Lower leg skin (tissue), 4 donors: ENCODE results near the gene SCG5. TPM values are rescaled to one million over a fixed set of nuclear protein-coding genes. Genes with fewer than 3 reads are reported as not detected.
A peak's percentile ranks its signal among the peaks of the same experiment; 100 is the strongest.
"Not testable (repeated sequence)": the region's sequence is repeated elsewhere in the genome, so short reads cannot be mapped to it uniquely, and the experiment has no call there.

Source experiments
- DNase-seq, 2 donors: peaks; one replicate each; pipeline ENCODE4 v3.0.0-alpha.2; 2019; ENCODE audit warnings: low spot score in 2 of 2
- H3K4me3 ChIP-seq: fragments of 200-600 bp; sonication (generic); 2 replicates; pipeline ENCODE4 v1.5.1; 2017; ENCODE audit warnings: mild to moderate bottlenecking, low read depth; ENCODE audit not compliant: poor library complexity, severe bottlenecking
- POLR2A ChIP-seq, 2 donors: fragments of 450-650 bp; IDR thresholded peaks; one replicate each; pipeline ENCODE4 v1.6.1; 2016 to 2017; ENCODE audit warnings: antibody characterized with exemption in 2 of 2, mild to moderate bottlenecking in 1 of 2, moderate library complexity in 1 of 2
- WGBS, 2 donors: methylation state at CpG; one replicate each; pipeline ENCODE4 v1.1.5; 2018; 5-methylcytosine and 5-hydroxymethylcytosine counted together
- intact Hi-C: fragments of 100-400 bp; cut with DNase I; formaldehyde crosslinking; loops from one replicate; pipeline ENCODE4 v1.15.0; 2023; ENCODE audit warnings: low total_unique reads
- total RNA-seq, 4 donors: library from RNA; depleted of rRNA; stranded (reverse); fragments of >200 nt; gene quantifications; one replicate each; pipeline ENCODE4 v1.1.0, GENCODE V29; 2016
- TF ChIP-seq, protein P1 (sequence below), 3 donors: fragments of 450-650 bp; IDR thresholded peaks; one replicate each; pipeline ENCODE4 v1.5.1; 2016; ENCODE audit warnings: antibody characterized with exemption in 3 of 3, mild to moderate bottlenecking in 3 of 3, moderate library complexity in 2 of 3

Gene SCG5, protein sequence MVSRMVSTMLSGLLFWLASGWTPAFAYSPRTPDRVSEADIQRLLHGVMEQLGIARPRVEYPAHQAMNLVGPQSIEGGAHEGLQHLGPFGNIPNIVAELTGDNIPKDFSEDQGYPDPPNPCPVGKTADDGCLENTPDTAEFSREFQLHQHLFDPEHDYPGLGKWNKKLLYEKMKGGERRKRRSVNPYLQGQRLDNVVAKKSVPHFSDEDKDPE
- 1 to 10 TPM in 2 of 4 donors, under 1 TPM in 2; 0.61 to 1.9 (median 1.1) TPM for total RNA-seq

DNA sequence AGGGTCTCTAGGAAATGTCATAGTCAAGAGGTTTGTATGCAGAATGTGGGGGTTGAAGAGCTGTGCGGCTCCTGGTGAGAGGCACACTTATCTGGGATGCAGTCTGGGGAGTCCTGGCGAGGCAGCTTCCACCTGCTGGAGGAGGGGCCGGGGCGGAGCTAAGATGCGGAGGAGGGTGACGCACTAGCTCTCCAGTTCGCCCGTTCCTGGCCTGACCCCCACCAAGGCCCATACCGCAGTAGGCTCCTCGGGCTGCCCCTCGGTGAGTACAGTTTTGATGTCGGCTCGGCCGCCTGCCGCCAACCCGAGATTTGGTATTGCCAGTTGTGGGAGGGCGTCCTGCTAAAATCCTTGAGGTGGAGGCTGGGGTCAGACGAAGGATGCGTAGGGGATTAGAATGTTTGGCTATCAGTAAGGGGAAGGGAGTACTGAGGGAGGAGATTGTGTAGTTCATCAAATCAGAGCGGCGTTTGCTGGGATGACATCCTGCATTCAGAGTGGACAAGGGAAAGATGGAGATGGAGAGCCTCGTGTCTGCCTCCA is at the start of gene SCG5:
Gene SCG5 (plus strand): TSS at position 194 of the 543 bp plus-strand sequence. CDS start 1,883 bp downstream, outside the sequence.
- WGBS, 2 donors, result 25 to 26% methylated on average over 18 to 22 of the region's 22 CpGs
- intact Hi-C loops, result no loop called here
- H3K4me3 ChIP-seq, result no peak within 1 kb of the TSS
- TF ChIP-seq POLR2A (IDR thresholded peaks at IDR 0.05), result no peak
- TF ChIP-seq, protein P1, sequence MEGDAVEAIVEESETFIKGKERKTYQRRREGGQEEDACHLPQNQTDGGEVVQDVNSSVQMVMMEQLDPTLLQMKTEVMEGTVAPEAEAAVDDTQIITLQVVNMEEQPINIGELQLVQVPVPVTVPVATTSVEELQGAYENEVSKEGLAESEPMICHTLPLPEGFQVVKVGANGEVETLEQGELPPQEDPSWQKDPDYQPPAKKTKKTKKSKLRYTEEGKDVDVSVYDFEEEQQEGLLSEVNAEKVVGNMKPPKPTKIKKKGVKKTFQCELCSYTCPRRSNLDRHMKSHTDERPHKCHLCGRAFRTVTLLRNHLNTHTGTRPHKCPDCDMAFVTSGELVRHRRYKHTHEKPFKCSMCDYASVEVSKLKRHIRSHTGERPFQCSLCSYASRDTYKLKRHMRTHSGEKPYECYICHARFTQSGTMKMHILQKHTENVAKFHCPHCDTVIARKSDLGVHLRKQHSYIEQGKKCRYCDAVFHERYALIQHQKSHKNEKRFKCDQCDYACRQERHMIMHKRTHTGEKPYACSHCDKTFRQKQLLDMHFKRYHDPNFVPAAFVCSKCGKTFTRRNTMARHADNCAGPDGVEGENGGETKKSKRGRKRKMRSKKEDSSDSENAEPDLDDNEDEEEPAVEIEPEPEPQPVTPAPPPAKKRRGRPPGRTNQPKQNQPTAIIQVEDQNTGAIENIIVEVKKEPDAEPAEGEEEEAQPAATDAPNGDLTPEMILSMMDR (IDR thresholded peaks at IDR 0.05), result no peak
- DNase-seq, result no peak

DNA sequence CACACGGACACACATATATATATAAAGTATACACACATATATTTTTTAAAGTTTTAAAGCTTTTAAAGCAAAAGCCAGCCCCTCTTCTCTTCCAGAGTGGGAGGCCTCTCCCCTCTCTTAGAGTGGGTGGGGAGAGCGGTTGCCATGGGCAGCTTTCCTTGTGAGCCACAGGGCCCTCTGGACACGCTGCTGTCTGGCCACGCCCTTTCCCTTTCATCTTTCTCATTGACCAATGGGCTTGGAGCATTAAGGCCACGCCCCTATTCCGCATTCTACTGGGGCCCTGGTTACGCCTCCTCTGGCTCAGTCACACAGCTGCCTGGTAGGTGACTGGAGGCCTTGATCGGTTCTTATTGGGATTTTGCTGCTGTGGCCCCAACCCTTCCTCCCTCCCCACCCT is 48.4 kb upstream of the SCG5 start, which contains the start of gene GOLGA8N:
Gene GOLGA8N (plus strand): TSS at position 306 of the 400 bp plus-strand sequence.
- intact Hi-C loops, DNase-seq, H3K4me3 ChIP-seq: not testable (repeated sequence)
- 87% methylated on average over 4 of the region's 8 CpGs; no CpG with 5 or more reads in 1 of the 2 donors for WGBS, 2 donors

DNA sequence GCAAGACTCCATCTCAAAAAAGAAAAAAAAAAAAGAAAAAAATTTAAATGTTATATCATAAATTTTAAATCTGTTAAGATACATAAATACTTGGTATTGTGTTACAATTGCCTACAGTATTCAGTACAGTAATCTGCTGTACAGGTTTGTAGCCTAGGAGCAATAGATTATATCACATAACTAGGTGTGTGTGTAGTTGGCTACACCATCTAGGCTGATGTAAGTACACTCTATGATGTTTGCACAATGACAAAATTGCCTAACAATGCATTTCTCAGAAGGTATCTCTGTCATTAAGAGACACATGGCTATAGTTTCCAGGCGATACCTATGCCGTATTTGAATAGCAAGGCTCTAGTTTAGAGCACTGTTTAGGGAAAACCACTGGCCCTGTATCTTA is 32.0 kb upstream of the SCG5 start:
- DNase-seq, H3K4me3 ChIP-seq, intact Hi-C loops: not testable (repeated sequence)
- 82 to 83% methylated on average over 2 of the region's 2 CpGs for WGBS, 2 donors

DNA sequence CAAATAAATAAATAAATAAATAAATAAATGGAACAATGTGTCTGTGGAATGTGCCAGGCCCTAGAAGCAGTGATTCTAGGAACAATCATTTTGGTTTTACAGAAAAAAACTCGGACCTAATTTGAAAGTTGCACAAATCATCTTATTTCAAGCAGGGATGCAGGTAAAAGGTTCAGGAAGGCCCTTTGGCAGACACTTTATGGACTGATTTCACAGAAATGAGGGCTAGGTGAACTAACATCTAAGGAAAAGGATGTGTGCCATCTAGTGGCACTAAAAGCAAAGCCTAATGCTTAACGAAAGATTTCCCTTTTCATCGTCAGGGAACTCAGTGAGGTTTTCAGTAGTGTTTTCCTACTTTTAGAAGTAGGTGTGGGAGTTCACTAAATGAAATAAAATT is 30.8 kb upstream of the SCG5 start:
- 0 to 6% methylated on average over 1 of the region's 3 CpGs for WGBS, 2 donors
- H3K4me3 ChIP-seq, intact Hi-C loops: not testable (repeated sequence)
- peak in 1 of 2 donors; percentile 48 for DNase-seq

DNA sequence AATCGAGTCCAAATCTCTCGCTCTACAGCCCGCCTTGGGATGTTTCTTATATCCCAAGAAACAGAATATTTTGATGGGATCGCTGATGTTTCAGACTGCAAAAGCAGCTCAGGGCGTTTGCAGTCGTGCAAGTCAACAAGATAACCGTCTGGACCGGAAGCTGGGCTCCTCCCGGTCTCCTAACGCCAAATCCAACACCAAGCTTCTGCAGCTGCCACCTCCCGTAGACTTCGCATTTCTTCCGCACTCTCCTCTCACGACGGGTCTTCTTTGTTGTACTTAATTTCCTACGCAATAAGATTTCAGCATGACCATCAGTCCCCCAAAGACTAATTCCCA is 26.8 kb upstream of the SCG5 start:
- intact Hi-C loops, H3K4me3 ChIP-seq: not testable (repeated sequence)
- WGBS, 2 donors, result 0% methylated on average over 1 to 12 of the region's 16 CpGs
- peak in 1 of 2 donors; percentile 89 for DNase-seq

DNA sequence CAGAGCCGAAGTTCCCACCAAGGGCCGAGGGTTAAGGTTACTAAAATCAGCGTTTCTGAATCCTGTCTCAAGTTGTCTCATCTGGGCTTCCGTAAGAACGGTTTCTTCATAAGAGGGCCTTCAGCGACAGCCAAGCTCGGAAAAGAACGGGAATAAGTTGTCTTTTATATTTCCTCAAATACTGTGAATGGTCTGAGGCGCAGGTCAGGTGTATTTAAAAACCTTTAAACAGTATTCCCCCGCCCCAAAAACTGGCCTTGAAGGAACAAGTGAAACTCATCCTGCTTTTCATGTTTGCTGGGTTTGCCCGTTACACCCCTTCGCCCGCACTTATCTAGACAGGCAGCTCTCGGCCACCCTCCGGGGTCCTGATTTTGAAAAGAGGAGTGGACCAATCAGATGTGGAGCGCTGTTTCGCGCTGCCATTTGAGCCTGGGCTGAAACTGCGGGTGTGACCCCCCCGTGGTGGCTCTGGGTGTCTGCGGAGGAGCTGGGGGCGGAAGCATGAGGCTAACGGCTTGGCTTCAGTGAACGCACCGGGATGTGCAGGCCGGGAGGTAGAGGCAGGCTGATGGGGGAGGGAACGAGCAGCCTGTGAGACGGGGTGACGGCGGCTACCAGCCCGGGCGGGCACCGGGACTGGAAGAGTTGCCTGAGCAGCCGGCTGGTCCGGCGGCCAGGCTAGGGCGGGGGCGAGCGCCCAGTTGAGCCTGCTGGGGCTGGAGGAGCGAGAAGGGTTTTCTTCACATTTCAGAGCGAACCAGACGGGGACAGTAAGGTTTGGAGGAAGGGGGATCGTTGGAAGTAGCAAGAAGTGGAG is 26.2 kb upstream of the SCG5 start, which contains the start of gene ARHGAP11A:
Gene ARHGAP11A (plus strand): TSS at position 454 of the 820 bp plus-strand sequence. CDS start 708 bp downstream, outside the sequence.
- intact Hi-C loops, result not testable (repeated sequence)
- H3K4me3 ChIP-seq, result peak within 1 kb of the TSS; percentile 17
- peak; percentile 71 to 92 for DNase-seq
- WGBS, 2 donors, result 0 to 1% methylated on average over 17 to 24 of the region's 43 CpGs

DNA sequence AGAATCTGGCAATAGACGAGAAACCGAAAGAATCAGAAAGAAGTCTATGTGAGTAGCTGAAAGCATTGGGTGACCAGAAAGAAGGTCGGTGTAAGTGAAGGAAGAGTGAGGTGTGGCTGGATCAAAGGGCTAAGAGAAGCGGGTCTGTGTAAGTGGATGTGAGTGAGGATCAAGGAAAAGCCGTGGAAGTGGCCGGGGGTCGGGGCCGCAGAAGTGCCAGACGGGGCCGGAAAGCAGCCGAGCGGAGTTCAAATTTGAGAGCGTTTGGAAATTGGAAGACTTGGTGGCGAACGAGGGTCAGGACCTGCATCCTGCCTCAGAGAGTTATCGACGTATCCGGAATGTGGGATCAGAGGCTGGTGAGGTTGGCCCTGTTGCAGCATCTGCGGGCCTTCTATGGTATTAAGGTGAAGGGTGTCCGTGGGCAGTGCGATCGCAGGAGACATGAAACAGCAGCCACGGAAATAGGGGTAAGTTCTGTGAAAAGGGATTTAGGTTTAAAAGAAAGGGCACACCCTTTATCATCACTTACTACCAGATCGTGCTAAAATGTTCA is 25.6 kb upstream of the SCG5 start:
- 0 to 2% methylated on average over 19 to 24 of the region's 24 CpGs for WGBS, 2 donors
- H3K4me3 ChIP-seq, result peak overlapping the region; percentile 17
- intact Hi-C loops, result not testable (repeated sequence)
- peak in 1 of 2 donors; percentile 80 for DNase-seq

DNA sequence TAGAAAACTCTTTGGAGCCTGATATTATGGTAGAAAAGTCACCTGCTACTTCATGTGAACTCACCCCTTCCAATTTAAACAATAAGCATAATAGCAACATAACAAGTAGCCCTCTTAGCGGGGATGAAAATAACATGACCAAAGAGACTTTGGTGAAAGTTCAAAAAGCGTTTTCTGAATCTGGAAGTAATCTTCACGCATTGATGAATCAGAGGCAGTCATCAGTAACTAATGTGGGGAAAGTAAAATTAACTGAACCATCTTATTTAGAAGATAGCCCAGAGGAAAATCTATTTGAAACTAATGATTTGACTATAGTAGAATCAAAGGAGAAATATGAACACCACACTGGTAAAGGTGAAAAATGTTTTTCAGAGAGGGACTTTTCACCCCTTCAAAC is 5.1 kb upstream of the SCG5 start:
- H3K4me3 ChIP-seq, result no peak overlapping the region
- 88 to 98% methylated on average over 3 of the region's 3 CpGs for WGBS, 2 donors
- intact Hi-C loops, result no loop called here

More for the DNA sequence above, 5.1 kb upstream of the SCG5 start:
- TF ChIP-seq, protein P1 (IDR thresholded peaks at IDR 0.05), result no peak
- no peak for TF ChIP-seq POLR2A (IDR thresholded peaks at IDR 0.05)
- DNase-seq, result no peak
